ENCODE measurements around the gene TMPRSS2. TPM values are rescaled to one million over a fixed set of nuclear protein-coding genes. Genes with fewer than 3 reads are reported as not detected.
"Not testable (repeated sequence)": the region's sequence is repeated elsewhere in the genome, so short reads cannot be mapped to it uniquely, and the experiment has no call there.

TMPRSS2 gene
- polyA plus RNA-seq, 1 donor = not detected

- no peak for DNase-seq (ENCODE audit: low read depth)
Measured at GRCh38 chr21:41426676-41427404, 81.1 kb downstream of the TMPRSS2 start.

- no peak for DNase-seq (ENCODE audit: low read depth)
Measured at GRCh38 chr21:41425954-41426675, 81.8 kb downstream of the TMPRSS2 start, which contains the start of gene MX1. Gene MX1 (plus strand): TSS chr21:41426239. CDS start chr21:41432071, 5,832 bp downstream.

GRCh38 chr21:41425588-41425953 is 82.4 kb downstream of the TMPRSS2 start:
- no peak for DNase-seq (ENCODE audit: low read depth)

- not testable (repeated sequence) for DNase-seq (ENCODE audit: low read depth)
Measured at GRCh38 chr21:41423305-41423636, 84.7 kb downstream of the TMPRSS2 start.

GRCh38 chr21:41422546-41423304 is 85.2 kb downstream of the TMPRSS2 start:
- no peak for DNase-seq (ENCODE audit: low read depth)

GRCh38 chr21:41420998-41421397 is 87.0 kb downstream of the TMPRSS2 start:
- DNase-seq (ENCODE audit: low read depth) = not testable (repeated sequence)

GRCh38 chr21:41419921-41420862 is 87.8 kb downstream of the TMPRSS2 start:
- DNase-seq (ENCODE audit: low read depth) = peak; percentile 81

- DNase-seq (ENCODE audit: low read depth) = no peak
Measured at GRCh38 chr21:41418956-41419680, 88.8 kb downstream of the TMPRSS2 start.

GRCh38 chr21:41418393-41418792 is 89.6 kb downstream of the TMPRSS2 start:
- no peak for DNase-seq (ENCODE audit: low read depth)

GRCh38 chr21:41417505-41417904 is 90.5 kb downstream of the TMPRSS2 start:
- DNase-seq (ENCODE audit: low read depth) = not testable (repeated sequence)

Other genes starting within 250 kb of the TMPRSS2 start
- 0.18 TPM for gene FAM3B, start 191.4 kb downstream of the TMPRSS2 start, polyA plus RNA-seq (ENCODE audit: insufficient read length)
- gene MX2, start 146.1 kb downstream of the TMPRSS2 start, polyA plus RNA-seq (ENCODE audit: insufficient read length) = 1.1 TPM
- gene MX1, start 81.9 kb downstream of the TMPRSS2 start, polyA plus RNA-seq (ENCODE audit: insufficient read length) = 2.4 TPM

Data from forelimb muscle (tissue), 1 donor.